Activated T-cell treated with anti-CD3 and anti-CD28 coated beads, Interleukin-2, amount 50 U/mL, for 24 hours (primary cell): ENCODE data around the gene TTC28.

Source experiments
- DNase-seq: peaks from one replicate; pipeline ENCODE4 v3.0.0-alpha.2; 2020
- H3K27ac Mint-ChIP-seq: 2 replicates; pipeline ENCODE4 v1.8.0; 2020; ENCODE audit warnings: mild to moderate bottlenecking, mixed read lengths
- H3K27me3 Mint-ChIP-seq: 2 replicates; pipeline ENCODE4 v1.8.0; 2020; ENCODE audit warnings: mixed read lengths
- H3K36me3 Mint-ChIP-seq: 2 replicates; pipeline ENCODE4 v1.8.0; 2020; ENCODE audit warnings: low read depth, mixed read lengths
- H3K4me1 Mint-ChIP-seq: 2 replicates; pipeline ENCODE4 v1.8.0; 2020; ENCODE audit warnings: low read depth, mixed read lengths
- H3K4me3 Mint-ChIP-seq: 2 replicates; pipeline ENCODE4 v1.8.0; 2020; ENCODE audit warnings: mild to moderate bottlenecking, moderate library complexity, mixed read lengths
- H3K9me3 Mint-ChIP-seq: 2 replicates; pipeline ENCODE4 v1.8.0; 2020; ENCODE audit warnings: mixed read lengths

The TTC28 gene

DNA sequence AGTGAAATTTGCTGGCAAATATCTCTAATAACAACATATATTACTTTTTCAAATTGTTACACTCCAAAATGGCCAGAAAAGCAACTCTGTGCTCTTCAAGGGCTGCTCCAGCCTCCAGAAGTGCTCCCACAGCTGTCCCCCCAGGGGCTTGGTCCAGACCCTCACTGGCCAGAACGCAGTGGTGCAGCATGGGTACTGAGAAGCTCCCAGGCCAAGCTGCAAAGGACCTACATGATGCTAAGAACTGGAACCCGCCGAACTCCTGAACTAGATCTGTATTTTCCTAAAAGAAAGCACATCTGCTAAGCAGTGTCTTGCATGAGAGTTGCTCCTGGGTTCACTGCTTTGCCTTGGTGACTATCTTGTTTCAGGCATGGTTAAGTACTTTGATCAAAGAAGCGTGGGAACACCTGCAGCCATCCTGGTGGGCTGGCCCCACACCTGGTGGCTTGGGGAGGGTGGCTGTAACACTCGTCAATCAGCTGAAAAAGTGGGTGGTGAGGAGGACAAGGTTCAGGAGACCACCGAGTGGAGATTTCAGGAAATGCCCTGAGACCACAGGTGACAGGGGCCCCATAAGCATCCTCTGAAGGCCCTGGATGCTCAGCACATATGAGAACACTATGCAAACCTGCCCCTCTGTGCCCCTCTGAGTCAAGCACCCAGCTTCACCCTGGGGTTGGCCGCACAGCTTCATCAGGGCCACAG, 687.9 kb downstream of the TTC28 start:
- H3K36me3 Mint-ChIP-seq = no peaks in the 10 kb centered on the region
- H3K4me1 Mint-ChIP-seq = peaks cover 4% of the 10 kb centered on the region
- H3K27ac Mint-ChIP-seq = no peak overlapping the region
- DNase-seq = peak; percentile 12
- no peak overlapping the region for H3K4me3 Mint-ChIP-seq
- H3K27me3 Mint-ChIP-seq = no peaks in the 10 kb centered on the region
- H3K9me3 Mint-ChIP-seq = no peaks in the 10 kb centered on the region

- Mint-ChIP-seq H3K9me3 (no peaks in the 10 kb centered on the region), H3K4me1 (peaks cover 4% of the 10 kb centered on the region), H3K4me3 (no peak overlapping the region), H3K36me3 (no peaks in the 10 kb centered on the region), H3K27me3 (no peaks in the 10 kb centered on the region), H3K27ac (no peak overlapping the region)
- DNase-seq = peak; percentile 15
Observed at GRCh38 chr22:27990879-27991278, 688.8 kb downstream of the TTC28 start.

GRCh38 chr22:27990451-27990840, 689.2 kb downstream of the TTC28 start:
- Mint-ChIP-seq H3K9me3 (no peaks in the 10 kb centered on the region), H3K36me3 (no peaks in the 10 kb centered on the region)
- peak; percentile 6 for DNase-seq

GRCh38 chr22:27989758-27990450, 689.7 kb downstream of the TTC28 start:
- no peak overlapping the region for H3K4me3 Mint-ChIP-seq
- H3K36me3 Mint-ChIP-seq = no peaks in the 10 kb centered on the region
- H3K9me3 Mint-ChIP-seq = no peaks in the 10 kb centered on the region
- H3K27ac Mint-ChIP-seq = no peak overlapping the region
- no peaks in the 10 kb centered on the region for H3K27me3 Mint-ChIP-seq
- H3K4me1 Mint-ChIP-seq = peaks cover 4% of the 10 kb centered on the region
- DNase-seq = peak; percentile 17

More at GRCh38 chr22:27990451-27990840, 689.2 kb downstream of the TTC28 start:
- no peaks in the 10 kb centered on the region for H3K27me3 Mint-ChIP-seq
- H3K4me1 Mint-ChIP-seq = peaks cover 4% of the 10 kb centered on the region
- no peak overlapping the region for H3K4me3 Mint-ChIP-seq
- no peak overlapping the region for H3K27ac Mint-ChIP-seq

- Mint-ChIP-seq H3K36me3 (no peaks in the 10 kb centered on the region), H3K9me3 (no peaks in the 10 kb centered on the region), H3K4me1 (peaks cover 4% of the 10 kb centered on the region), H3K27me3 (no peaks in the 10 kb centered on the region), H3K27ac (no peak overlapping the region), H3K4me3 (no peak overlapping the region)
- DNase-seq = no peak
Observed at GRCh38 chr22:27988704-27989103, 690.9 kb downstream of the TTC28 start.

- H3K4me1 Mint-ChIP-seq = peaks cover 4% of the 10 kb centered on the region
- no peak overlapping the region for H3K4me3 Mint-ChIP-seq
- no peaks in the 10 kb centered on the region for H3K9me3 Mint-ChIP-seq
- no peaks in the 10 kb centered on the region for H3K36me3 Mint-ChIP-seq
- H3K27me3 Mint-ChIP-seq = no peaks in the 10 kb centered on the region
- DNase-seq = peak; percentile 19
- H3K27ac Mint-ChIP-seq = no peak overlapping the region
Observed at GRCh38 chr22:27987557-27987956, 692.1 kb downstream of the TTC28 start.

DNA sequence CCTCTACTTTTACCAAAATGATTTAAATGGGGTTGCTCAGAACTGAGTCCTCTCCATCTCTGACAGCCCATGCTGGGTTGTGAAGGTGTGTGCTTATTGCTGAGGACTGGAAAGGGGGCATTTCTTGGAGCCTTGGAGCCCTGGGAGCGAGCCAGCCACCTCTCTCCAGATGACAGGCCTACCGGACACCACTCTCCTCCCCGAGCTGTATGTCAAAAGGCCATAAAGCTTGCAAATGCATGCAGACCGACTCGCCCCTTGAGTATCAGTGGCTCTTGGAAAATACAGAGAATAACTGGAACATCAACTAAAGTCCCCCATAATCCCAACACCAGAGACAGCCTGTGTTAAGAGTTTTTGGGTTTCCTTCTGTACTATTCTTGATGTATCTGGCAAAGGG, 692.7 kb downstream of the TTC28 start:
- DNase-seq = peak; percentile 6

DNA sequence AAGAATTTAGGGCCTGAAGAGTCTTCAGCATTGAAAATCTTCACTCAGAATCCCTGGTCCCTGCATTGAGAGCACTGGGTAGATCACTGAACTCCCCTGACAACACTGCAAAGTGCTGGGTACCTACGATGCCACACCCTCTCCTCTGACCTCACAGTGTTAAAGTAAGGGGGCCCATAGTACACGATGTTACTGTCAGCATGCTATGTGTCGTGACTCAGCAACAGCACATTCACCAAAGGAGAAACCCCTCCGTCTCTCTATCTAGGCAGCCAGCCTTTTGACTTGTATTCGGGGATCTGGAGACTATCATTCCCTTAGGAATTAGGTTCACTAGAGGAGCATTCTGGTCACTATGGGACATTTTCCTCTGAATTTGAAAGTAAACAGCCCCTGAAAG, 693.2 kb downstream of the TTC28 start:
- peaks cover 4% of the 10 kb centered on the region for H3K4me1 Mint-ChIP-seq
- no peak overlapping the region for H3K27ac Mint-ChIP-seq
- H3K27me3 Mint-ChIP-seq = no peaks in the 10 kb centered on the region
- no peak overlapping the region for H3K4me3 Mint-ChIP-seq
- DNase-seq = no peak
- H3K9me3 Mint-ChIP-seq = no peaks in the 10 kb centered on the region
- H3K36me3 Mint-ChIP-seq = no peaks in the 10 kb centered on the region

More for the DNA sequence above, 692.7 kb downstream of the TTC28 start:
- H3K36me3 Mint-ChIP-seq = no peaks in the 10 kb centered on the region
- no peaks in the 10 kb centered on the region for H3K27me3 Mint-ChIP-seq
- H3K9me3 Mint-ChIP-seq = no peaks in the 10 kb centered on the region
- no peak overlapping the region for H3K27ac Mint-ChIP-seq
- H3K4me1 Mint-ChIP-seq = peaks cover 4% of the 10 kb centered on the region
- H3K4me3 Mint-ChIP-seq = no peak overlapping the region

DNA sequence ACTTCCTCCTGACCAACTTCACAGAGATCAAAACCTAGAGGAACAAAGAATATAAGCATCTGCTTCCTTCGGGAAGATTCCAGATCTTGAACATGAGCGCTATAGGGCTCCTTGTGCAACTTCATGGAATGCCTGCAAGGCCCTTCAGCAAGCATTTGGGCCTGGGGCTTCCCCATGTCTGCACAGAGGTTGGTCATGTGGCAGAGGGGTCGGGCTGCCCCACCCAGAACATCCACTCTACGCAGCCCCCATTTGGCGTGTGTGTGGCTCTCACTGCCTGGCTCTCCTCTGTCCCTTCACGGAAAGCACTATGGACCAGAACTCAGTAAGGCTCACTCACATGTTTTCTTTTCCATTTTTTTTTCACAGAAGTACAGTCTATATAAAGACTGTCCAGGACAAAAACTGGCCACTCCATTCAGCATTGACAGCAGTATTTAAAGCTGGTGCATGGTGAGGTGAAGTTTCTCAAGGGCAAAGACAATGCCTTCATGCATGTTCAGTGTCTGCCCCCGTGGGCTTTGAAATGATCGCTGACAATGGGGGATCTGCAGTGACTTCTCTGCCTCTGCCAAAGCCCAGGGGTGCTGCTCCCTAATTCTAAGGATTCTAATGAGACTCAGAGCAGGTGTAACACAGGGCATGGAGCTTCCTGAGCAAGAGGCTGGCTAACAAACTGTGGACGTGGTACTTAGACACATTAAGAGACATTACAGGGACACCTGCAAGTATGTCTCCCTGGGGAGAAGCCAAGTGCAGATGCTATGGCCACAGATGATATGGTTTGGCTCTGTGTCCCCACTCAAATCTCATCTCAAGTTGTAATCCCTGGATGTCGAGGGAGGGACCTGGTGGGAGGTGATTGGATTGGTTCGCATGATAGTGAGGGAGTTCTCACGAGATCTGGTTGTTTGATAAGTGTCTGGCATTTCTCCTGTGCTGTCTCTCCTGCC, 694.0 kb downstream of the TTC28 start:
- Mint-ChIP-seq H3K27ac (no peak overlapping the region), H3K36me3 (no peaks in the 10 kb centered on the region)
- peak; percentile 12 for DNase-seq

DNA sequence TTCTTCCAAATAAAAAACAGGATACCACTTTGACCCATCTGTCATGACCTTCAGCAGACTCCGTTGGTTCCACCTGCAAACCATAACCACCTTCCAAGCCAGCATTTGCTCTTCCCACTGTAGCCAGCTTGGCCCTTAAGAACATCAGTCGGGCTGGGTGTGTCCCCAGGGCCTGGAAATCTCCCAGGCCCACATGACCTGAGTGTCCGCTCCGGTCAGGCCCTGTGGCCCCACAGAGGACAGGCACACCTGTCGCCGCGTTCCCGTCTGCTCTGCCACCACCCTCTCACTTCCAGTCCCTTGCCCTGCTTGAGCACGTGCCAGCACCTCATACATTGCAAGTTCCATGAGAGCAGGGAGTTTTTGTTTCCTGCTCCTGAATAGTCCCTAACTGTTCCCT, 694.9 kb downstream of the TTC28 start:
- no peak overlapping the region for H3K4me3 Mint-ChIP-seq
- H3K4me1 Mint-ChIP-seq = peaks cover 4% of the 10 kb centered on the region
- no peak overlapping the region for H3K27ac Mint-ChIP-seq
- H3K27me3 Mint-ChIP-seq = no peaks in the 10 kb centered on the region
- DNase-seq = no peak
- no peaks in the 10 kb centered on the region for H3K9me3 Mint-ChIP-seq
- H3K36me3 Mint-ChIP-seq = no peaks in the 10 kb centered on the region

More for the DNA sequence above, 694.0 kb downstream of the TTC28 start:
- peaks cover 4% of the 10 kb centered on the region for H3K4me1 Mint-ChIP-seq
- H3K27me3 Mint-ChIP-seq = no peaks in the 10 kb centered on the region
- H3K4me3 Mint-ChIP-seq = no peak overlapping the region
- H3K9me3 Mint-ChIP-seq = no peaks in the 10 kb centered on the region

DNA sequence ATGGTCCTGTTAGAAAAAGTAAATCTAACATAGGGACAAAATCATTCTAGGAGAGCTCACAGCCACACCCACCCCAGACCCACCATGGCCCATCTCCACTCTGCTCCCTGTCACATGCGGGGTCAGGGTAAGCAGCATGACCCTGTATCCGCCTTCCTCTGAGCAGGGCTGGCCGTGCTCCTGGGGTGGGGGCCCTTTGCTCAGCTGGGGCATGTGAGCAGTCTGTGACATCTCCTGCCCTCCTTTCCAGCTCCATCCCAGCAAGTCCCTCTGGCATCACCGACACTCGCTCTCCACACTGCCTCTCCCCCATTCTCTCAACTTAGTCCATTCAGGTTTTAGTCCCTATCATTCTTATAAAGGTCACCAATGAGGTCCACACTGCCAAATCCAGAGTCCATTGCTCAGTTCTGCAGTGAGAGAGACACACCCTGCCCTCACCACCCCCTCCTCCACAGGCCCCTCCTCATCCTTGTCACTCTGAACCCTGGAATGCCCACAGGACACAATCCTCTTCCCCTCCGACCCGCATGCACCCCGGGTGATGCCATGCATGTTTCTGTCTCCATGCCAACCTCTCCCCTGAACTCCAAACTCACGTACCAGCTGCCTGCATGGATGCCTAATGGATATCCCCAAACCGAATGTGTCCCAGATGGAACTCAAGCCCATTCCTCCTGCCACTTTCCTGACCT, 695.5 kb downstream of the TTC28 start:
- DNase-seq = no peak
- H3K27ac Mint-ChIP-seq = no peak overlapping the region
- no peaks in the 10 kb centered on the region for H3K9me3 Mint-ChIP-seq
- no peaks in the 10 kb centered on the region for H3K36me3 Mint-ChIP-seq
- H3K27me3 Mint-ChIP-seq = no peaks in the 10 kb centered on the region
- peaks cover 5% of the 10 kb centered on the region for H3K4me1 Mint-ChIP-seq
- H3K4me3 Mint-ChIP-seq = no peak overlapping the region

DNA sequence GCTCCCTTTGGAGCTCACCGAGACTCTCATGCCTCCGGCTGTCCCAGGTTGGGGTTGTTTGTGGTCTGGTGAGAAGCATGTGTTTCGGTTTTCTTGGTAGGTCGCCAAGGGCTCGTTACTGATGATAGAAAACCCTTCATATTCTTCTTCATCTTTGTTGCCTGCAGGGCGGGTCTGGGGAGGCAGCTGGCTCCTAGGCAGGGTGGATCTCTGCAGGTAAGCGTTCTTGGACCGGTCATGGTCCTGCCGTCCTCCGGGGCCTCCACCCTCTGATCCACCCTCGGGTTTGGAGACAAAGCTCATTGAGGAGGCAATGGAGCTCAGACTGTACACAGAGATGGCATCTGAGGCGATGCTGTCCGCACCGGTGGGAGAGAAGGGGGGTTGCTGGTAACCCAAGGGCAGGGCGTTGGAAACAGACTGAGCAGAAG, 696.3 kb downstream of the TTC28 start:
- Mint-ChIP-seq H3K9me3 (no peaks in the 10 kb centered on the region), H3K27me3 (no peaks in the 10 kb centered on the region), H3K4me3 (no peak overlapping the region), H3K27ac (no peak overlapping the region), H3K36me3 (no peaks in the 10 kb centered on the region), H3K4me1 (peaks cover 5% of the 10 kb centered on the region)
- DNase-seq = no peak

GRCh38 chr22:27982630-27983180, 696.9 kb downstream of the TTC28 start:
- no peak for DNase-seq
- Mint-ChIP-seq H3K36me3 (no peaks in the 10 kb centered on the region), H3K4me3 (no peak overlapping the region), H3K4me1 (peaks cover 4% of the 10 kb centered on the region), H3K9me3 (no peaks in the 10 kb centered on the region), H3K27me3 (no peaks in the 10 kb centered on the region), H3K27ac (no peak overlapping the region)

GRCh38 chr22:27982106-27982505, 697.5 kb downstream of the TTC28 start:
- Mint-ChIP-seq H3K9me3 (no peaks in the 10 kb centered on the region), H3K27ac (no peak overlapping the region), H3K36me3 (no peaks in the 10 kb centered on the region), H3K4me3 (no peak overlapping the region), H3K4me1 (peaks cover 1% of the 10 kb centered on the region), H3K27me3 (no peaks in the 10 kb centered on the region)
- DNase-seq = no peak
